SK-N-SH treated with all-trans-retinoic acid at 6 μM for 48 hours (cell line): Measurements from ENCODE around the gene CREBRF.

Source experiments
- ATAC-seq: fragments of 200-7000 bp; cut with Tn5 transposase; 3 replicates; pipeline ENCODE4 v1.9.1; 2020; ENCODE audit warnings: mild to moderate bottlenecking, moderate library complexity
- ARNTL ChIP-seq: fragments of 450-650 bp; formaldehyde crosslinking; IDR thresholded peaks from 2 replicates; pipeline ENCODE4 v1.5.0; 2020; ENCODE audit warnings: low read depth, mild to moderate bottlenecking, moderate library complexity, borderline replicate concordance
- BACH2 ChIP-seq: fragments of 250-450 bp; sonication (Bioruptor Pico); IDR thresholded peaks from 2 replicates; pipeline ENCODE4 v1.9.0; 2021; ENCODE audit warnings: mild to moderate bottlenecking, borderline replicate concordance
- CSDC2 ChIP-seq: fragments of 250-450 bp; sonication (Bioruptor Pico); IDR thresholded peaks from 2 replicates; pipeline ENCODE4 v1.5.0; 2020; ENCODE audit warnings: mild to moderate bottlenecking, moderate library complexity
- ESRRG ChIP-seq: fragments of 250-450 bp; sonication (Bioruptor Pico); IDR thresholded peaks from 2 replicates; pipeline ENCODE4 v1.6.1; 2021; ENCODE audit warnings: mild to moderate bottlenecking
- GLIS3 ChIP-seq: fragments of 250-450 bp; sonication (Bioruptor Pico); IDR thresholded peaks from 2 replicates; pipeline ENCODE4 v1.5.0; 2020; ENCODE audit warnings: mild to moderate bottlenecking, moderate library complexity
- ISL1 ChIP-seq: fragments of 250-450 bp; sonication (Bioruptor Pico); IDR thresholded peaks from 2 replicates; pipeline ENCODE4 v2.1.2; 2022; ENCODE audit warnings: mild to moderate bottlenecking, moderate library complexity
- OSR1 ChIP-seq: fragments of 250-450 bp; sonication (Bioruptor Pico); IDR thresholded peaks from 2 replicates; pipeline ENCODE4 v1.8.0; 2022; ENCODE audit warnings: moderate library complexity, mild to moderate bottlenecking, inconsistent platforms
- PATZ1 ChIP-seq: fragments of 250-450 bp; sonication (Bioruptor Pico); IDR thresholded peaks from 2 replicates; pipeline ENCODE4 v1.8.0; 2020; ENCODE audit warnings: mild to moderate bottlenecking, moderate library complexity, borderline replicate concordance
- PPARA ChIP-seq: fragments of 250-450 bp; sonication (Bioruptor Pico); IDR thresholded peaks from 2 replicates; pipeline ENCODE4 v1.5.0; 2020; ENCODE audit warnings: mild to moderate bottlenecking, borderline replicate concordance
- RARB ChIP-seq: fragments of 250-450 bp; sonication (Bioruptor Pico); IDR thresholded peaks from 2 replicates; pipeline ENCODE4 v1.8.0; 2021; ENCODE audit warnings: mild to moderate bottlenecking, moderate library complexity
- SNAI2 ChIP-seq: fragments of 250-450 bp; sonication (Bioruptor Pico); IDR thresholded peaks from 2 replicates; pipeline ENCODE4 v1.5.0; 2020; ENCODE audit warnings: mild to moderate bottlenecking, moderate library complexity
- TCF4 ChIP-seq: fragments of 250-450 bp; sonication (Bioruptor Pico); IDR thresholded peaks from 2 replicates; pipeline ENCODE4 v1.8.0; 2021; ENCODE audit warnings: mild to moderate bottlenecking, moderate library complexity, borderline replicate concordance
- TOX ChIP-seq: fragments of 250-450 bp; sonication (Bioruptor Pico); IDR thresholded peaks from 2 replicates; pipeline ENCODE4 v1.8.0; 2021; ENCODE audit warnings: mild to moderate bottlenecking, moderate library complexity, borderline replicate concordance
- ZC3H10 ChIP-seq: fragments of 250-450 bp; sonication (Bioruptor Pico); IDR thresholded peaks from 2 replicates; pipeline ENCODE4 v1.5.1; 2021; ENCODE audit warnings: mild to moderate bottlenecking, moderate library complexity
- ZFP3 ChIP-seq: fragments of 250-450 bp; sonication (Bioruptor Pico); IDR thresholded peaks from 2 replicates; pipeline ENCODE4 v1.5.0; 2020; ENCODE audit warnings: mild to moderate bottlenecking, moderate library complexity
- ZFP30 ChIP-seq: fragments of 450-650 bp; formaldehyde crosslinking; IDR thresholded peaks from 2 replicates; pipeline ENCODE4 v1.5.0; 2022; ENCODE audit warnings: mild to moderate bottlenecking, moderate library complexity
- ZNF565 ChIP-seq: fragments of 450-650 bp; formaldehyde crosslinking; conservative IDR thresholded peaks from 2 replicates; pipeline ENCODE4 v1.5.0; 2020; ENCODE audit warnings: low read depth, mild to moderate bottlenecking, moderate library complexity
- ZNF70 ChIP-seq: fragments of 450-650 bp; formaldehyde crosslinking; IDR thresholded peaks from 2 replicates; pipeline ENCODE4 v1.5.0; 2020; ENCODE audit warnings: mild to moderate bottlenecking, moderate library complexity
- ZNF8 ChIP-seq: fragments of 450-650 bp; formaldehyde crosslinking; IDR thresholded peaks from 2 replicates; pipeline ENCODE4 v1.5.0; 2020; ENCODE audit warnings: mild to moderate bottlenecking, moderate library complexity
- TF ChIP-seq, protein P1 (sequence below): fragments of 250-450 bp; sonication (Bioruptor Pico); IDR thresholded peaks from 2 replicates; pipeline ENCODE4 v1.5.0; 2020; ENCODE audit warnings: mild to moderate bottlenecking, moderate library complexity
- TF ChIP-seq, protein P2 (sequence below): fragments of 250-450 bp; sonication (Bioruptor Pico); IDR thresholded peaks from 2 replicates; pipeline ENCODE4 v1.8.0; 2021; ENCODE audit warnings: low read depth, mild to moderate bottlenecking, moderate library complexity, borderline replicate concordance
- TF ChIP-seq, protein P3 (sequence below): fragments of 250-450 bp; sonication (Bioruptor Pico); IDR thresholded peaks from 2 replicates; pipeline ENCODE4 v1.5.1; 2020; ENCODE audit warnings: low read depth, mild to moderate bottlenecking, moderate library complexity

CREBRF gene

DNA sequence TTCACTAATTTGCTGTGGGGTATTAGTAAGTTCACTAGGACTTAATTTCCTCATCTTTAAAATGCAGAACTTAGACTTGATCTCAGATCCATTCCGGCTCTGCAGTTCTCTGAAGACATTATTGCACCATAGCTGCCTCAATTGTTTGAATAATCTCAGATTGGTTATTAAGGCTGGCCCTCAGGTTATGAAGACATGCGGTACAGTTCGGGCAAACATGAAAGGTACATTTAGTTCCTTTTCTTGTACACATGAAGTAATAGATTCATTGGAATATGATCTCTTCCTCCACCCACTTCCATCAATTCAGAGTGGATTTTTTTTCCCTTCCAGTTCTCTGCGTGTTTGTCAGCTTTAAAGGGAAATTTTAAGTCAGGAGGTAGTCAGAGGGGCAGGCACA is 44.6 kb upstream of the CREBRF start:
- ATAC-seq: no peak
- no peak for TF ChIP-seq ZNF565
- no peak for TF ChIP-seq TCF4 (CRISPR knock-in tag)
- TF ChIP-seq ISL1 (CRISPR knock-in tag): no peak
- TF ChIP-seq GLIS3: no peak
- TF ChIP-seq SNAI2: no peak
- TF ChIP-seq PATZ1 (CRISPR knock-in tag): no peak
- TF ChIP-seq TOX (CRISPR knock-in tag): no peak
- TF ChIP-seq ARNTL (CRISPR knock-in tag): no peak
- TF ChIP-seq ZNF8 (CRISPR knock-in tag): no peak
- no peak for TF ChIP-seq ZFP3
- TF ChIP-seq, all 23 proteins: peak for 0

- TF ChIP-seq GLIS3 (no peak), ZFP3 (no peak), ZNF8 (CRISPR knock-in tag) (no peak), ZNF70 (CRISPR knock-in tag) (no peak), BACH2 (CRISPR knock-in tag) (no peak), ISL1 (CRISPR knock-in tag) (no peak), ZFP30 (CRISPR knock-in tag) (no peak), ZC3H10 (CRISPR knock-in tag) (no peak), TCF4 (CRISPR knock-in tag) (no peak), ESRRG (no peak), RARB (CRISPR knock-in tag) (no peak), CSDC2 (CRISPR knock-in tag) (no peak), PPARA (no peak), TOX (CRISPR knock-in tag) (no peak), ARNTL (CRISPR knock-in tag) (no peak), OSR1 (no peak), SNAI2 (no peak)
- TF ChIP-seq, protein P1, sequence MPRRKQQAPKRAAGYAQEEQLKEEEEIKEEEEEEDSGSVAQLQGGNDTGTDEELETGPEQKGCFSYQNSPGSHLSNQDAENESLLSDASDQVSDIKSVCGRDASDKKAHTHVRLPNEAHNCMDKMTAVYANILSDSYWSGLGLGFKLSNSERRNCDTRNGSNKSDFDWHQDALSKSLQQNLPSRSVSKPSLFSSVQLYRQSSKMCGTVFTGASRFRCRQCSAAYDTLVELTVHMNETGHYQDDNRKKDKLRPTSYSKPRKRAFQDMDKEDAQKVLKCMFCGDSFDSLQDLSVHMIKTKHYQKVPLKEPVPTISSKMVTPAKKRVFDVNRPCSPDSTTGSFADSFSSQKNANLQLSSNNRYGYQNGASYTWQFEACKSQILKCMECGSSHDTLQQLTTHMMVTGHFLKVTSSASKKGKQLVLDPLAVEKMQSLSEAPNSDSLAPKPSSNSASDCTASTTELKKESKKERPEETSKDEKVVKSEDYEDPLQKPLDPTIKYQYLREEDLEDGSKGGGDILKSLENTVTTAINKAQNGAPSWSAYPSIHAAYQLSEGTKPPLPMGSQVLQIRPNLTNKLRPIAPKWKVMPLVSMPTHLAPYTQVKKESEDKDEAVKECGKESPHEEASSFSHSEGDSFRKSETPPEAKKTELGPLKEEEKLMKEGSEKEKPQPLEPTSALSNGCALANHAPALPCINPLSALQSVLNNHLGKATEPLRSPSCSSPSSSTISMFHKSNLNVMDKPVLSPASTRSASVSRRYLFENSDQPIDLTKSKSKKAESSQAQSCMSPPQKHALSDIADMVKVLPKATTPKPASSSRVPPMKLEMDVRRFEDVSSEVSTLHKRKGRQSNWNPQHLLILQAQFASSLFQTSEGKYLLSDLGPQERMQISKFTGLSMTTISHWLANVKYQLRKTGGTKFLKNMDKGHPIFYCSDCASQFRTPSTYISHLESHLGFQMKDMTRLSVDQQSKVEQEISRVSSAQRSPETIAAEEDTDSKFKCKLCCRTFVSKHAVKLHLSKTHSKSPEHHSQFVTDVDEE (CRISPR knock-in tag): no peak
- TF ChIP-seq, protein P2, sequence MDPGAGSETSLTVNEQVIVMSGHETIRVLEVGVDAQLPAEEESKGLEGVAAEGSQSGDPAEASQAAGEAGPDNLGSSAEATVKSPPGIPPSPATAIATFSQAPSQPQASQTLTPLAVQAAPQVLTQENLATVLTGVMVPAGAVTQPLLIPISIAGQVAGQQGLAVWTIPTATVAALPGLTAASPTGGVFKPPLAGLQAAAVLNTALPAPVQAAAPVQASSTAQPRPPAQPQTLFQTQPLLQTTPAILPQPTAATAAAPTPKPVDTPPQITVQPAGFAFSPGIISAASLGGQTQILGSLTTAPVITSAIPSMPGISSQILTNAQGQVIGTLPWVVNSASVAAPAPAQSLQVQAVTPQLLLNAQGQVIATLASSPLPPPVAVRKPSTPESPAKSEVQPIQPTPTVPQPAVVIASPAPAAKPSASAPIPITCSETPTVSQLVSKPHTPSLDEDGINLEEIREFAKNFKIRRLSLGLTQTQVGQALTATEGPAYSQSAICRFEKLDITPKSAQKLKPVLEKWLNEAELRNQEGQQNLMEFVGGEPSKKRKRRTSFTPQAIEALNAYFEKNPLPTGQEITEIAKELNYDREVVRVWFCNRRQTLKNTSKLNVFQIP (CRISPR knock-in tag): no peak
- TF ChIP-seq, all 23 proteins: peak for 0
- ATAC-seq: no peak
Measured at GRCh38 chr5:173012882-173013281, 43.3 kb upstream of the CREBRF start.

DNA sequence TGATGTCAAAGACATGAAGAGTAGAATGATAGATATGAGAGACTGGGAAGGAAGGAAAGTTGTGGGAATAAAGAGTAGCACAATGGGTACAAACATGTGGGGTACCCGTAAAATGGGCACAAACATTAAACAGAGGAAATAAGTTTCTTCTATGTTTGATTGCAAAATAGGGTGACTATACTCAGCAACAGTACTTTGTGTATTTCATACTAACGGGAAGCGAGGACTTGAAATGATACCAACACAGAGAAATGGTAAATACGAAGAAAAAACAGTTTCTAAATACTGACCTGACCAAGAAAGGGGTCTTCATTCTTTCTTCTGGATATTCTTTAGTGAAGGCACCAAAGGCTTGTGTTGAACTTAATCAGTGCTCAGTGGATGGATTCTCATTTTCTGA is 41.5 kb upstream of the CREBRF start:
- TF ChIP-seq ZNF8 (CRISPR knock-in tag) (no peak), TCF4 (CRISPR knock-in tag) (no peak), ZC3H10 (CRISPR knock-in tag) (no peak), ISL1 (CRISPR knock-in tag) (no peak), RARB (CRISPR knock-in tag) (no peak), ARNTL (CRISPR knock-in tag) (no peak), ZFP30 (CRISPR knock-in tag) (no peak), ZNF565 (no peak), PPARA (no peak), ESRRG (no peak), OSR1 (no peak)
- TF ChIP-seq, protein P3, sequence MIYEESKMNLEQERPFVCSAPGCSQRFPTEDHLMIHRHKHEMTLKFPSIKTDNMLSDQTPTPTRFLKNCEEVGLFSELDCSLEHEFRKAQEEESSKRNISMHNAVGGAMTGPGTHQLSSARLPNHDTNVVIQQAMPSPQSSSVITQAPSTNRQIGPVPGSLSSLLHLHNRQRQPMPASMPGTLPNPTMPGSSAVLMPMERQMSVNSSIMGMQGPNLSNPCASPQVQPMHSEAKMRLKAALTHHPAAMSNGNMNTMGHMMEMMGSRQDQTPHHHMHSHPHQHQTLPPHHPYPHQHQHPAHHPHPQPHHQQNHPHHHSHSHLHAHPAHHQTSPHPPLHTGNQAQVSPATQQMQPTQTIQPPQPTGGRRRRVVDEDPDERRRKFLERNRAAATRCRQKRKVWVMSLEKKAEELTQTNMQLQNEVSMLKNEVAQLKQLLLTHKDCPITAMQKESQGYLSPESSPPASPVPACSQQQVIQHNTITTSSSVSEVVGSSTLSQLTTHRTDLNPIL (CRISPR knock-in tag): no peak
- TF ChIP-seq, protein P2 (CRISPR knock-in tag): no peak
- no peak for ATAC-seq
